GM23338 (cell line): Measurements from ENCODE around the gene ORC4. TPM values are rescaled to one million over a fixed set of nuclear protein-coding genes. Genes with fewer than 3 reads are reported as not detected.

Source experiments
- ATAC-seq: fragments of 200-7000 bp; cut with Tn5 transposase; 3 replicates; pipeline ENCODE4 v1.9.1; 2020
- DNase-seq: peaks from one replicate; pipeline ENCODE4 v3.0.0-alpha.2; 2015; ENCODE audit warnings: low spot score
- H2AFZ ChIP-seq: fragments of 200-600 bp; sonication (generic); 2 replicates; pipeline ENCODE4 v1.8.0; 2016; ENCODE audit warnings: antibody characterized with exemption, mild to moderate bottlenecking, moderate library complexity
- H3F3A ChIP-seq: fragments of 200-600 bp; sonication (generic); replicated peaks from 2 replicates; pipeline ENCODE4 v1.8.0; 2017; ENCODE audit warnings: antibody characterized with exemption, mixed run types, low read depth
- H3K27ac ChIP-seq: fragments of 200-600 bp; sonication (generic); 2 replicates; pipeline ENCODE4 v1.6.1; 2016; ENCODE audit warnings: low read depth
- H3K27me3 ChIP-seq: fragments of 200-600 bp; sonication (generic); 2 replicates; pipeline ENCODE4 v1.8.0; 2016; ENCODE audit warnings: mild to moderate bottlenecking, mixed run types, moderate library complexity; ENCODE audit not compliant: insufficient read depth
- H3K36me3 ChIP-seq: fragments of 200-600 bp; sonication (generic); 2 replicates; pipeline ENCODE4 v1.8.0; 2016; ENCODE audit warnings: mild to moderate bottlenecking; ENCODE audit not compliant: insufficient read depth
- H3K4me1 ChIP-seq: fragments of 200-600 bp; sonication (generic); 2 replicates; pipeline ENCODE4 v1.8.0; 2016; ENCODE audit warnings: mild to moderate bottlenecking, moderate library complexity; ENCODE audit not compliant: insufficient read depth
- H3K4me2 ChIP-seq: fragments of 200-600 bp; sonication (generic); 2 replicates; pipeline ENCODE4 v1.7.1; 2017; ENCODE audit warnings: mixed run types
- H3K4me3 ChIP-seq: fragments of 200-600 bp; sonication (generic); 2 replicates; pipeline ENCODE4 v1.6.1; 2016; ENCODE audit warnings: mixed run types
- H3K79me2 ChIP-seq: fragments of 200-600 bp; sonication (generic); replicated peaks from 2 replicates; pipeline ENCODE4 v1.8.0; 2017; ENCODE audit warnings: mild to moderate bottlenecking; ENCODE audit not compliant: insufficient read depth
- H3K9me2 ChIP-seq: fragments of 200-600 bp; sonication (generic); 2 replicates; pipeline ENCODE4 v1.8.0; 2017; ENCODE audit not compliant: insufficient read depth
- H4K20me1 ChIP-seq: fragments of 200-600 bp; sonication (generic); replicated peaks from 2 replicates; pipeline ENCODE4 v1.8.0; 2017; ENCODE audit warnings: mild to moderate bottlenecking; ENCODE audit not compliant: insufficient read depth
- H3K27ac Mint-ChIP-seq: 2 replicates; pipeline ENCODE4 v1.8.0; 2020; ENCODE audit warnings: inconsistent platforms, mild to moderate bottlenecking, moderate library complexity, mixed read lengths
- H3K27me3 Mint-ChIP-seq: 3 replicates; pipeline ENCODE4 v1.8.0; 2022; ENCODE audit warnings: low read depth, mild to moderate bottlenecking, moderate library complexity, mixed read lengths, inconsistent platforms; ENCODE audit not compliant: insufficient read depth, poor library complexity
- H3K36me3 Mint-ChIP-seq: 3 replicates; pipeline ENCODE4 v1.8.0; 2021; ENCODE audit warnings: low read depth, mild to moderate bottlenecking, inconsistent platforms, moderate library complexity, mixed read lengths
- H3K4me1 Mint-ChIP-seq: 3 replicates; pipeline ENCODE4 v1.8.0; 2020; ENCODE audit warnings: mild to moderate bottlenecking, inconsistent platforms, mixed read lengths
- H3K4me3 Mint-ChIP-seq: 3 replicates; pipeline ENCODE4 v1.8.0; 2021; ENCODE audit warnings: moderate library complexity, mild to moderate bottlenecking, inconsistent platforms, mixed read lengths
- H3K9me3 Mint-ChIP-seq: 3 replicates; pipeline ENCODE4 v1.8.0; 2020; ENCODE audit warnings: moderate library complexity, mild to moderate bottlenecking, inconsistent platforms, mixed read lengths
- CREB1 ChIP-seq: fragments of 250-450 bp; sonication (Bioruptor Pico); IDR thresholded peaks from 2 replicates; pipeline ENCODE4 v1.5.0; 2020; ENCODE audit warnings: low read depth, mild to moderate bottlenecking, moderate library complexity
- CTCF ChIP-seq, 2 experiments: fragments of 200-600 bp in 1 of 2; sonication (generic) in 1 of 2; conservative IDR thresholded peaks; 2 replicates each; pipeline versions ENCODE4 v1.5.1 to v1.6.1; 2016 to 2017; ENCODE audit warnings: antibody characterized with exemption in 2 of 2, low read depth in 2 of 2, mild to moderate bottlenecking in 2 of 2, moderate library complexity in 1 of 2
- ETS1 ChIP-seq: IDR thresholded peaks from 2 replicates; pipeline ENCODE4 v1.6.1; 2016; ENCODE audit warnings: antibody characterized with exemption
- EZH2 ChIP-seq: fragments of 200-600 bp; sonication (generic); IDR thresholded peaks from one replicate; pipeline ENCODE4 v1.8.0; 2017; ENCODE audit warnings: antibody characterized with exemption, mild to moderate bottlenecking, low read depth; ENCODE audit not compliant: unreplicated experiment
- JUNB ChIP-seq: IDR thresholded peaks from one replicate; pipeline ENCODE4 v1.6.1; 2016; ENCODE audit warnings: antibody characterized with exemption; ENCODE audit not compliant: unreplicated experiment
- NANOG ChIP-seq: IDR thresholded peaks from 2 replicates; pipeline ENCODE4 v1.6.1; 2016; ENCODE audit warnings: antibody characterized with exemption, borderline replicate concordance
- POLR2AphosphoS5 ChIP-seq: IDR thresholded peaks from 2 replicates; pipeline ENCODE4 v1.6.1; 2016; ENCODE audit warnings: antibody characterized with exemption, low read depth
- STAT1 ChIP-seq: IDR thresholded peaks from one replicate; pipeline ENCODE4 v1.6.1; 2016; ENCODE audit warnings: antibody characterized with exemption; ENCODE audit not compliant: unreplicated experiment
- ZNF331 ChIP-seq: fragments of 250-450 bp; sonication (Bioruptor Pico); IDR thresholded peaks from 2 replicates; pipeline ENCODE4 v1.5.0; 2020; ENCODE audit warnings: low read depth, mild to moderate bottlenecking, moderate library complexity
- ZNF462 ChIP-seq: fragments of 250-450 bp; sonication (Bioruptor Pico); IDR thresholded peaks from 2 replicates; pipeline ENCODE4 v1.5.0; 2020; ENCODE audit warnings: mild to moderate bottlenecking, moderate library complexity
- polyA plus RNA-seq: library from polyadenylated mRNA; unstranded; fragments of >200 nt; fragmentation: Nextera tagmentation; extraction: Ambion mirVana; gene quantifications from 2 replicates; pipeline ENCODE4 v1.2.1, GENCODE V29; 2016
- total RNA-seq: library from RNA; depleted of rRNA; stranded (reverse); fragments of >200 nt; shearing (Covaris generic); gene quantifications from 2 replicates; pipeline ENCODE4 v1.2.3, GENCODE V29; 2014

Gene ORC4
- total and polyA plus RNA-seq, 2 experiments from 2014 or later = 47.5 to 177 TPM

GRCh38 chr2:147910990-147911473 lies 109.5 kb downstream of the ORC4 start:
- H3F3A ChIP-seq = no peaks in the 10 kb centered on the region
- no peaks in the 10 kb centered on the region for H3K79me2 ChIP-seq
- H3K4me3 Mint-ChIP-seq = no peak overlapping the region
- peak; percentile 68 to 88 for TF ChIP-seq CTCF (conservative IDR thresholded peaks at IDR 0.05; ENCODE audit: low read depth in 2 of 2)
- no peak for TF ChIP-seq NANOG
- no peaks in the 10 kb centered on the region for H3K27me3 Mint-ChIP-seq
- H3K4me3 ChIP-seq = no peak overlapping the region
- ATAC-seq (no peak), DNase-seq (peak; percentile 75)
- no peak overlapping the region for H2AFZ ChIP-seq
- H3K4me1 ChIP-seq = no peaks in the 10 kb centered on the region
- H3K4me2 ChIP-seq = no peak overlapping the region
- H3K36me3 ChIP-seq = no peaks in the 10 kb centered on the region
- peaks cover 12% of the 10 kb centered on the region for H3K36me3 Mint-ChIP-seq
- no peak overlapping the region for H3K27ac ChIP-seq
- H3K9me3 Mint-ChIP-seq = no peaks in the 10 kb centered on the region; the same call in 2 of the 3 replicates
- no peaks in the 10 kb centered on the region for H3K27me3 ChIP-seq
- no peaks in the 10 kb centered on the region for H4K20me1 ChIP-seq
- no peaks in the 10 kb centered on the region; the same call in 2 of the 3 replicates for H3K4me1 Mint-ChIP-seq
- H3K9me2 ChIP-seq = no peaks in the 10 kb centered on the region
- H3K27ac Mint-ChIP-seq = no peak overlapping the region

GRCh38 chr2:147909178-147909577 lies 111.4 kb downstream of the ORC4 start:
- no peak overlapping the region for H3K4me2 ChIP-seq
- no peak for DNase-seq
- no peaks in the 10 kb centered on the region for H3K9me2 ChIP-seq
- H3K79me2 ChIP-seq = 0 out of 2 replicates have a peak, but pooled peaks cover 8% of the 10 kb centered on the region
- no peak overlapping the region for H3K4me3 ChIP-seq
- H3K27me3 ChIP-seq = no peaks in the 10 kb centered on the region
- ATAC-seq = no peak
- Mint-ChIP-seq H3K36me3 (peaks cover 17% of the 10 kb centered on the region), H3K9me3 (no peaks in the 10 kb centered on the region; the same call in 2 of the 3 replicates), H3K27ac (no peak overlapping the region), H3K4me3 (no peak overlapping the region), H3K4me1 (no peaks in the 10 kb centered on the region; the same call in 2 of the 3 replicates), H3K27me3 (no peaks in the 10 kb centered on the region)
- no peaks in the 10 kb centered on the region for H4K20me1 ChIP-seq
- H3K4me1 ChIP-seq = no peaks in the 10 kb centered on the region
- no peak overlapping the region for H2AFZ ChIP-seq
- H3F3A ChIP-seq = no peaks in the 10 kb centered on the region
- no peak overlapping the region for H3K27ac ChIP-seq
- no peaks in the 10 kb centered on the region for H3K36me3 ChIP-seq
- no peak for TF ChIP-seq CTCF (conservative IDR thresholded peaks at IDR 0.05; ENCODE audit: low read depth in 2 of 2)
- TF ChIP-seq NANOG = no peak
- no peak for TF ChIP-seq ZNF462 (CRISPR knock-in tag)
- TF ChIP-seq JUNB = no peak
- TF ChIP-seq EZH2 = no peak
- TF ChIP-seq POLR2AphosphoS5 = no peak
- TF ChIP-seq CREB1 (CRISPR knock-in tag) = no peak
- TF ChIP-seq ETS1 = no peak
- TF ChIP-seq ZNF331 (CRISPR knock-in tag) = no peak
- no peak for TF ChIP-seq STAT1
